ENCODE data around the gene KIAA1191. TPM values are rescaled to one million over a fixed set of nuclear protein-coding genes. Genes with fewer than 3 reads are reported as not detected.
"Not testable (repeated sequence)": the region's sequence is repeated elsewhere in the genome, so short reads cannot be mapped to it uniquely, and the experiment has no call there.

The KIAA1191 gene
- total RNA-seq (2012; rRNA removed): 56.8 and 72.1 TPM in 2 replicates

DNA sequence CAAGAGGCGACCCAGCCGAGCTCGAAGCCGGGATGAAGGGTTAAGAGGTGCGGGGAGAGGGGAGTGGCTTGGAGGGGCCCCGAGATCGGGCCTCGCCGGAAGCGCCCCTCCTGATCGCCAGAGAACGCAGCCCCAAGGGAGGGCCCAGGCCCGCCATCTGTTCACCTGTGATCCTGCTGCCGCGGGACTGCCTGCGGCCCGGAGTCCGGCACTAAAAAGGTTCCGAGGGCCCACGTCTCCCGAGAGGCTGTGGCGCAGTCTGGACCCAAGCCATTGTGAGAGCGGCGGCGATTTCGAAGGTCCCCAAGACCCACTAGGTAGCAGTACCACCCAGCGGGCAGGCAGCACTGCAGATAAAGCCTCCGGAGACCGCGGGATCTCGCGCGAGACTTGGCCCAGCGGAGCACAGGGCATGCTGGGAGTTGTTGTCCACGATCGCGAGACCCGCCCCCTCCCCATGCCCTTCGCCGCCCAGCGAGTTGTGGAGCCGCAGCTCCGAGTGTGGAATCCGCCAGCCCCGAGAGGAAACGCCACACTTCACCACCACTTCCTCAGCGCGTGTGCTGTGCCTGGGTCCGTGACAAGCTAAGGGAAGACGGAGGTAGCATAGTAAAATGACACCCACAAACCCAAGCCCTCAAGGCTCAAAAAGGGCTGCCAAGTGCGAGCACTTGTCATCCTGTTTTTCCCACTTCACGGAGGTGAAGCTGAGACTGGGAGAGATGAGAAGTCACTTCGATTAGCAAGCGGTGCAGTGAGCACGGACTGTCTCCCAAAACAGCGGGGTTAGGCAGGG lies at the start of gene KIAA1191:
KIAA1191 (minus strand) TSS at position 328 of the 796 bp plus-strand sequence. CDS start 2,256 bp downstream, outside the sequence.
- peak within 1 kb of the TSS; percentile 93 for H3K4me3 ChIP-seq (ENCODE audit: low read length)
- peak within 1 kb of the TSS; percentile 93 for H3K9ac ChIP-seq (ENCODE audit: low read depth, low read length)
- peak within 1 kb of the TSS; percentile 85 for H3K4me2 ChIP-seq (ENCODE audit: low read length)
- H3K9me3 ChIP-seq (replicated peaks; ENCODE audit: low read length): no peaks in the 10 kb centered on the region
- no peaks in the 10 kb centered on the region for H3K27me3 ChIP-seq (ENCODE audit: control insufficient read depth, insufficient read depth, low read length)
- peaks cover 20% of the 10 kb centered on the region for H3K4me1 ChIP-seq (ENCODE audit: control insufficient read depth, insufficient read depth, low read length)
- H3K36me3 ChIP-seq (ENCODE audit: insufficient read depth, low read length): peaks cover 16% of the 10 kb centered on the region

DNA sequence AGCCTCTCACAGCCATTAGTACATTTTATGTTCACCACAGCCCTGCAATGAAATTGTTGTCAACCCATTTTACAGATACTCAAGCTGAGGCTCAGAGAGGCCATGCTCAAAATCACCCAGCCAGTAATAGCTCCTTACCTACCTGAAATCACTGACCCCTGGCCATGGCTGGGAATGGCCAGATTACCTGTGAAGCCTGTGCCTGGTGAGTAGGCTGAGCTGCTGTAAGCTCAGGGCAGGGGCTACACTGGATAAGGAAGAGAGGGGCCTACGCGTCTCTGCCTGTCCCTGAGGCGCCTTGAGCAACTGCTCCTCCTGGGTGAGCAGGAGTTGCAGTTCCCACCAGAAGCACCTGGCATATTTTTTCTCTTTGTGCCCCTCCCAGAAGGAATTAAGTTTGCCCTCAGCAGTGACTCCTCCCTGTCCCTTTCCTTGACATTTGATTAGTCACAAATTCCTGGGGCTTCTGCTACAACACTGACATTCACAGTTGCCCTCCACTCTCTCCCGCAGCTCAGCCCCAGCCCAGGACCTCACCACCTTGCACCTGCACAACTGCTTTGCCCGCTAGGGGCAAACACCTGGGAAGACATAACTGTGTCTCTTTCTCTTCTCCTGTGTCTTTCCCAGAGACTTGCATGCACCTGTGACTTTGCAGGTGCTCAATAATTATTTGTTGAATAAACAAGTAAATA lies 49.1 kb upstream of the KIAA1191 start:
- Histone ChIP-seq H3K4me2 (ENCODE audit: low read length) (no peak overlapping the region), H3K9me3 (replicated peaks; ENCODE audit: low read length) (no peaks in the 10 kb centered on the region), H3K36me3 (ENCODE audit: insufficient read depth, low read length) (peaks cover 23% of the 10 kb centered on the region), H3K27me3 (ENCODE audit: control insufficient read depth, insufficient read depth, low read length) (no peaks in the 10 kb centered on the region), H3K9ac (ENCODE audit: low read depth, low read length) (no peak overlapping the region), H3K4me3 (ENCODE audit: low read length) (no peak overlapping the region), H3K4me1 (ENCODE audit: control insufficient read depth, insufficient read depth, low read length) (peaks cover 50% of the 10 kb centered on the region)

DNA sequence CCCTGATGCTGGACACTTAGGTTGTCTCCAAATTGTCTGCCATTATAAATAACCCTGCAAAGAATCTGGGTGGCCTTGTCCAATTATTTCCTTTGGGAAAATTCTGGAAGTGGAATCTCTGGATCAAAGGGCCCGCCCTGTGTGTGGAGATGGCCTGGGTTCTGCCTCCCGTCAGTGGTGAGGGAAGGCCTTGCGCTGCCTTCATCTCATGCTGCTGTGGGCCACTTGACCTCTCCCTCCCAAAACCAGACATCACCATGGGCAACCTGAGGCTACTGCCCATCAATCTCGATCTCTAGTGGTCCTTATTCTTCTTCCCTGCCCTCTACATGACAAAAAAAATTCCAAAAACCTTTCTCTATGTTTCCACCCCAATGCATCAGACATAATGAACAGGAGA lies 48.2 kb upstream of the KIAA1191 start:
- H3K4me3 ChIP-seq (ENCODE audit: low read length): no peak overlapping the region
- peaks cover 26% of the 10 kb centered on the region for H3K36me3 ChIP-seq (ENCODE audit: insufficient read depth, low read length)
- no peaks in the 10 kb centered on the region for H3K9me3 ChIP-seq (replicated peaks; ENCODE audit: low read length)

DNA sequence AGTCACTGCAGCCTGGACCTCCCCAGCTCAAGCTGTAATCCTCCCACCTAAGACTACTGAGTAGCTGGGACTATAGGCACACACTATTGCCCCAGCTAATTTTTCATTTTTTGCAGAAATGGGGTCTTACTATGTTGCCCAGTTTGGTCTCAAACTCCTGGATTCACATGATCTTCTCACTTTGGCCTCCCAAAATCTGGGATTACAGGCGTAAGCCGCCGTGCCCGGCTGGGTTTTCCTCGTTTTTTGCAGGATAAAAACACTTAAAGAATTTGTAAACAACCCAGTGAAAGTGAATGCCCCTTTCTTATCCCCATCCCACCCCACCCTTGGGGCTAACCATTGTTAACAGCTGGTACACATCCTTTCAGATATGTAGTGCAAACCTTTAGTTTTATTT lies 47.0 kb upstream of the KIAA1191 start:
- H3K4me2 ChIP-seq (ENCODE audit: low read length): no peak overlapping the region
- peaks cover 30% of the 10 kb centered on the region for H3K4me1 ChIP-seq (ENCODE audit: control insufficient read depth, insufficient read depth, low read length)
- no peaks in the 10 kb centered on the region for H3K27me3 ChIP-seq (ENCODE audit: control insufficient read depth, insufficient read depth, low read length)
- H3K9me3 ChIP-seq (replicated peaks; ENCODE audit: low read length): no peaks in the 10 kb centered on the region
- H3K36me3 ChIP-seq (ENCODE audit: insufficient read depth, low read length): peaks cover 32% of the 10 kb centered on the region
- no peak overlapping the region for H3K9ac ChIP-seq (ENCODE audit: low read depth, low read length)
- H3K4me3 ChIP-seq (ENCODE audit: low read length): no peak overlapping the region

More for the DNA sequence above, 48.2 kb upstream of the KIAA1191 start:
- H3K9ac ChIP-seq (ENCODE audit: low read depth, low read length): no peak overlapping the region
- H3K27me3 ChIP-seq (ENCODE audit: control insufficient read depth, insufficient read depth, low read length): no peaks in the 10 kb centered on the region
- H3K4me1 ChIP-seq (ENCODE audit: control insufficient read depth, insufficient read depth, low read length): peaks cover 41% of the 10 kb centered on the region
- H3K4me2 ChIP-seq (ENCODE audit: low read length): no peak overlapping the region

DNA sequence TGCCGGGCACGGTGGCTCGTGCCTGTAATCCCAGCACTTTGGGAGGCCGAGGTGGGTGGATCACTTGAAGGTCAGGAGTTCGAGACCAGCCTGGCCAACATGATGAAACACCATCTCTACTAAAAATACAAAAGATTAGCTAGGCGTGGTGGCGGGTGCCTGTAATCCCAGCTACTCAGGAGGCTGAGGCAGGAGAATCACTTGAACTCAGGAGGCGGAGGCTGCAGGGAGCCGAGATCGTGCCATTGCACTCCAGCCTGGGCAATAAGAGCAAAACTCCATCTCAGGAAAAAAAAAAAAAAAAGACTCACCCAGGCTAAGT lies 46.6 kb upstream of the KIAA1191 start:
- not testable (repeated sequence) for H3K4me2 ChIP-seq (ENCODE audit: low read length); H3K4me3 ChIP-seq (ENCODE audit: low read length); H3K9ac ChIP-seq (ENCODE audit: low read depth, low read length); H3K27me3 ChIP-seq (ENCODE audit: control insufficient read depth, insufficient read depth, low read length); H3K9me3 ChIP-seq (replicated peaks; ENCODE audit: low read length)
- Histone ChIP-seq H3K4me1 (ENCODE audit: control insufficient read depth, insufficient read depth, low read length) (peaks cover 26% of the 10 kb centered on the region), H3K36me3 (ENCODE audit: insufficient read depth, low read length) (peaks cover 32% of the 10 kb centered on the region)

GRCh38 chr5:176407456-176408251 lies 46.1 kb upstream of the KIAA1191 start:
- no peaks in the 10 kb centered on the region for H3K9me3 ChIP-seq (replicated peaks; ENCODE audit: low read length)
- peaks cover 20% of the 10 kb centered on the region for H3K4me1 ChIP-seq (ENCODE audit: control insufficient read depth, insufficient read depth, low read length)
- H3K9ac ChIP-seq (ENCODE audit: low read depth, low read length): no peak overlapping the region
- H3K4me2 ChIP-seq (ENCODE audit: low read length): no peak overlapping the region
- H3K4me3 ChIP-seq (ENCODE audit: low read length): no peak overlapping the region
- no peaks in the 10 kb centered on the region for H3K27me3 ChIP-seq (ENCODE audit: control insufficient read depth, insufficient read depth, low read length)
- peaks cover 32% of the 10 kb centered on the region for H3K36me3 ChIP-seq (ENCODE audit: insufficient read depth, low read length)

DNA sequence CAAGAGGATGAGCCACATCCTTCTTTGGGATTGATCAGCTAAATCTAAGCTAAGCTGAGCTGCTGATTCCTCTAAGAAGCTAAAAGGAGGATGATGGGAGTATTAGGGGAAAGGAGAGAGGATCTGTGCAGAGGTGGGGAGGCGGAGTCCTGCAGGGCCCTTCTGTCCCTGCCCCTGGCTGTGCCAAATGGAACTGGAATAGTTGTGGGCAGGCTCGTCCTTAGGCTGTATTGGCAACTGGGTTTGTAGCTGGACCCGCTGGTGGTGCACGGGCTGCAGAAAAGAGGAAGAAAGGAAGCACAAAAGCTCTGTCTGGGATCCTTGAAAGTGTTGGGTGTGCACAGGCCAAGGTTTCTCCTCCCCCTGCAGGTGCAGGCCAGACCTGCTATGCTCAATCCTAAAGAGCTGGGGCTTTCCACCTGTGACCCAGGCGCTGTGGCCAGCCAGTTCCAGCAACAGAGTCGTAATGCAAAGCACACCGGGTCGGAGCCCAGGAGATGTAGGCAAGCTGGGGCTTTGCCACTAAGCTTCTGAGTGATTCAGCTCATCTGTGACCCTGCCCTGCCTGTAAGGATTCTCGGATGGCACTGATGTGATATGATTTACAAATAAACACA lies 45.0 kb upstream of the KIAA1191 start:
- Histone ChIP-seq H3K9ac (ENCODE audit: low read depth, low read length) (no peak overlapping the region), H3K4me1 (ENCODE audit: control insufficient read depth, insufficient read depth, low read length) (peaks cover 11% of the 10 kb centered on the region), H3K9me3 (replicated peaks; ENCODE audit: low read length) (no peaks in the 10 kb centered on the region), H3K4me2 (ENCODE audit: low read length) (no peak overlapping the region), H3K4me3 (ENCODE audit: low read length) (no peak overlapping the region), H3K27me3 (ENCODE audit: control insufficient read depth, insufficient read depth, low read length) (no peaks in the 10 kb centered on the region), H3K36me3 (ENCODE audit: insufficient read depth, low read length) (peaks cover 32% of the 10 kb centered on the region)

GRCh38 chr5:176405656-176406435 lies 44.3 kb upstream of the KIAA1191 start:
- H3K9me3 ChIP-seq (replicated peaks; ENCODE audit: low read length): no peaks in the 10 kb centered on the region
- peaks cover 32% of the 10 kb centered on the region for H3K36me3 ChIP-seq (ENCODE audit: insufficient read depth, low read length)
- H3K9ac ChIP-seq (ENCODE audit: low read depth, low read length): no peak overlapping the region
- no peak overlapping the region for H3K4me2 ChIP-seq (ENCODE audit: low read length)
- no peak overlapping the region for H3K4me3 ChIP-seq (ENCODE audit: low read length)
- peaks cover 4% of the 10 kb centered on the region for H3K4me1 ChIP-seq (ENCODE audit: control insufficient read depth, insufficient read depth, low read length)
- H3K27me3 ChIP-seq (ENCODE audit: control insufficient read depth, insufficient read depth, low read length): no peaks in the 10 kb centered on the region

DNA sequence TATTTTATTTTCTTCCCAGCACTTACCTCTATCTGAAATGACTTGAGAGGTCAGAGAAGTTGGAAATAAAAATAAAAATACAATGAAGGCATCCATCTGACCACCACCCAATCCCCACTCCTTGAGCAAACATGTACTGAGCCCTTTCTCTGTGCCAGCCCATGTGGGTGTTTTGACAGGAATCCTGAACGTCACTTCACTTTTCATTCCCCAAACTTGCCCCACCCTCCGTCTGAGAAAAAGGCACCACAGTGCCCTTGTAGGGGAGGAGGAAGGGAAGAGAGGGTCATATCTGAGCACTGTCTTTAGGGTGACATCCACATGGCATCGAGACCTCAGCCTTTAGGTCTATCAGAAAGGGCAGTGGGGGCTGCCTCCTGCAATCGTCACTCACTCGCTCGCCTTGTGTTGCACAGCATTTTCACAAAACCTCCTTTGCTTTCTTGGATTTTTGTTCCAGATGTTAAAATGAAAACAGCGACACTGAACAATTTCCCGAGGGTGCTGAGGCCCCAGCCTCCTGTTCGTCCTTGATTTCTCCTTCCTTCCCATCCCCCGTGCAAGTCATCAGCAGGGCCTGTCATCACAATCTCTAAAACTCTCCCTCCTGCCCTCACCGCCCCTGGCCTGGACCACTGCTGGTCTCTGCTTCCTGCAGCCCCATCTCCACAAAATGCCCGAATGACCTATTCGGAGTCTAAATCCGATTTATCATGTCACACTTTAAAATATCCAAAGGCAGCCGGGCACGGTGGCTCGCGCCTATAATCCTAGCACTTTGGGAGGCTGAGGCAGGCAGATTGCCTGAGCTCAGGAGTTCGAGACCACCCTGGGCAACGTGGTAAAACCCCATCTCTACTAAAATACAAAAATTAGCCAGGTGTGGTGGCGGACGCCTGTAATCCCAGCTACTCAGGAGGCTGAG lies 40.0 kb upstream of the KIAA1191 start:
- Histone ChIP-seq H3K4me1 (ENCODE audit: control insufficient read depth, insufficient read depth, low read length) (peaks cover 4% of the 10 kb centered on the region), H3K4me3 (ENCODE audit: low read length) (no peak overlapping the region), H3K9me3 (replicated peaks; ENCODE audit: low read length) (no peaks in the 10 kb centered on the region), H3K9ac (ENCODE audit: low read depth, low read length) (no peak overlapping the region), H3K36me3 (ENCODE audit: insufficient read depth, low read length) (peaks cover 27% of the 10 kb centered on the region), H3K4me2 (ENCODE audit: low read length) (no peak overlapping the region), H3K27me3 (ENCODE audit: control insufficient read depth, insufficient read depth, low read length) (no peaks in the 10 kb centered on the region)

Measured in skeletal muscle satellite cell (primary cell).